Suprapubic skin (tissue), 4 donors: ENCODE measurements around the gene CLBA1.

Experiments
- POLR2A ChIP-seq, 2 donors: fragments of 450-650 bp; IDR thresholded peaks; one replicate each; pipeline ENCODE4 v1.6.1; 2017; ENCODE audit warnings: antibody characterized with exemption in 2 of 2, mild to moderate bottlenecking in 2 of 2, moderate library complexity in 2 of 2
- POLR2AphosphoS5 ChIP-seq, 3 donors: sonication (generic); formaldehyde crosslinking; IDR thresholded peaks; one replicate each; pipeline ENCODE4 v1.6.1; 2017; ENCODE audit warnings: antibody characterized with exemption in 3 of 3
- TF ChIP-seq, protein P1 (sequence below), 2 donors: fragments of 200-600 bp in 1 of 2; fragments of 450-650 bp in 1 of 2; sonication (generic) in 1 of 2; IDR thresholded peaks; one replicate each; pipeline ENCODE4 v1.5.1; 2016 to 2019; ENCODE audit warnings: antibody characterized with exemption in 2 of 2, mild to moderate bottlenecking in 1 of 2, moderate library complexity in 1 of 2

DNA sequence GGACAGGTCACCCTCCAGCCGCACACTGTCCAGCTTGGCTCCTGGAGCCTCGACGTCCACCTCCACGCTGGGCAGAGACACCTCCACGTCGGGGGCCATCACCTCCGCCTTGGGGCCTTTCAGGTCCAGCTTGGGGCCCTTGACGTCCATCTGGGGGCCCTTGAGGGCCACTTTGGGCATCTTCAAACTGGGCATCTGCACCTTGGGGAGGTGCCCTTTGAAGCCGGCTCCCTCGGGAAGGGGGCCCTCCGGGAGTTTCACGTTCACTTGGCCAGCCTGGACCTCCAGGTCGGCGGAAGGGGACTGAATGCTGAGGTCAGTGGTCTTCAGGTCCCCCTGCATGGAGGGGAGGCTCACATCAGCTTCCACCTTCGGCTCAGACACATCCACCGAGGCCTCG, 35.6 kb upstream of the CLBA1 start:
- no peak for TF ChIP-seq POLR2A (IDR thresholded peaks at IDR 0.05)
- no peak for TF ChIP-seq POLR2AphosphoS5 (IDR thresholded peaks at IDR 0.05)
- TF ChIP-seq, protein P1, sequence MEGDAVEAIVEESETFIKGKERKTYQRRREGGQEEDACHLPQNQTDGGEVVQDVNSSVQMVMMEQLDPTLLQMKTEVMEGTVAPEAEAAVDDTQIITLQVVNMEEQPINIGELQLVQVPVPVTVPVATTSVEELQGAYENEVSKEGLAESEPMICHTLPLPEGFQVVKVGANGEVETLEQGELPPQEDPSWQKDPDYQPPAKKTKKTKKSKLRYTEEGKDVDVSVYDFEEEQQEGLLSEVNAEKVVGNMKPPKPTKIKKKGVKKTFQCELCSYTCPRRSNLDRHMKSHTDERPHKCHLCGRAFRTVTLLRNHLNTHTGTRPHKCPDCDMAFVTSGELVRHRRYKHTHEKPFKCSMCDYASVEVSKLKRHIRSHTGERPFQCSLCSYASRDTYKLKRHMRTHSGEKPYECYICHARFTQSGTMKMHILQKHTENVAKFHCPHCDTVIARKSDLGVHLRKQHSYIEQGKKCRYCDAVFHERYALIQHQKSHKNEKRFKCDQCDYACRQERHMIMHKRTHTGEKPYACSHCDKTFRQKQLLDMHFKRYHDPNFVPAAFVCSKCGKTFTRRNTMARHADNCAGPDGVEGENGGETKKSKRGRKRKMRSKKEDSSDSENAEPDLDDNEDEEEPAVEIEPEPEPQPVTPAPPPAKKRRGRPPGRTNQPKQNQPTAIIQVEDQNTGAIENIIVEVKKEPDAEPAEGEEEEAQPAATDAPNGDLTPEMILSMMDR (IDR thresholded peaks at IDR 0.05) = no peak
